SIG-M5 (cell line): Measurements from ENCODE around the gene ACMSD.
"Not testable (repeated sequence)": the region's sequence is repeated elsewhere in the genome, so short reads cannot be mapped to it uniquely, and the experiment has no call there.

ENCODE experiments used
- DNase-seq: peaks from one replicate; lab custom pipeline; 2025; lab: John Stamatoyannopoulos, UW

Gene ACMSD

GRCh38 chr2:134838143-134838620 lies at the start of gene ACMSD:
ACMSD (plus strand) TSS chr2:134838616; CDS start chr2:134838683, 67 bp downstream.
- no peak for DNase-seq

GRCh38 chr2:134790487-134790886 lies 47.9 kb upstream of the ACMSD start:
- DNase-seq, result no peak

GRCh38 chr2:134791616-134792015 lies 46.8 kb upstream of the ACMSD start:
- no peak for DNase-seq

DNA sequence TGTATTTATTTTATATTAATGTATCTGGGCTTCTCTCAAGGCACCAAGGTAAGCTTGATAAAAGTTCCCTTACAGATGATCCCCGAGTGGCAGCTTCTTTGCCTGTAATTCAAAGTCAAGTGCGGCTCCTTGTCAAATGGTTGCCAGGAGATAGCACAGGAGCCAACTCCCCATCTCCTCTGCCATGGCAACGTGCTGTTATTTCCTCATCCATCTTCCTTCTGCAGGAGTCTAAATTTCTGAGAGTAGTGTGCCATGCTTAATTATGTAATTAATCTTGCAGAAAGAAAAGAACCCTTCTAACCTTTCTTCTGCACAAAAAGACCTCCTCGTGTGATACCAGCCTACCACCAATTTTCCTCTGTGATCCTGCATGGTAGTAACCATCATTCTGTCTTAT lies 46.2 kb upstream of the ACMSD start:
- DNase-seq, result no peak

DNA sequence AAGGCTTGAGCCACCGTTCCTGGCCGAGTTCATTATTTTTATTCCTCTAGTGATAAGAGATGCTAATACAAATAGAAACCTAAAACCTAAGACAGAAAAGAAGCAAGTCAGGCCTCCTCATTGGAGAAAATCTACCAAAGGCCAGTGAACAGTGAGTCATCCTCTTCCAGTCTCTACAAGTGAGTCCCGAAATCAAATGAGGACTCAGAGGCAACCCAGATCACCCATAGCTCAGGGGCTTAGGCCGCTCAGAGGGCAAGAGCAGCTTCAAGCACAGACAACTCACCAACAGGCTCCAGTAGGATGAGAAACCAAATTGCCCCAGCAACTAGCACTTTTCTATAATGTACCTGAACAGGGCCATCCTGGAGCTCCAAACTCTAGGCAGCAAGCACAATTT lies 42.7 kb upstream of the ACMSD start:
- DNase-seq, result no peak

- DNase-seq, result no peak
These were observed 42.0 kb upstream of the ACMSD start for GRCh38 chr2:134796373-134796772.

DNA sequence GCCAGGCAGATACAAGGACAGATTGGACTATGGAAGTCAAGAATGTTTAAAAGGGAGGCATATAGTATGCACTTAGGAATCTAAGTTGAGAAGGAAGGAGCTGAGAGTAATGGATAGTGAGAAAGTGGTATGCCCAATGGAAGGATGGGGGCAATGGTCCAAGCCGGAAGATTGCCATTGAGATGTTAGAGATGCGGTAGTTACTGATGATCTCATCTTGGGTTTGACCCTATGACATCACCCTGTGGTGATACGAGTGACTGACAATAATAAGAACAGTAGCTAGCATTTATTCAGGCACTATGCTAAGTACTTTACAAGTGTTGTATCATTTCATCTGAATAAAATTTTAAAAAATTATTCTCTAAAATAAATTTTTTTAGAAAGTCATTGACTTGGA lies 38.5 kb upstream of the ACMSD start:
- no peak for DNase-seq

DNA sequence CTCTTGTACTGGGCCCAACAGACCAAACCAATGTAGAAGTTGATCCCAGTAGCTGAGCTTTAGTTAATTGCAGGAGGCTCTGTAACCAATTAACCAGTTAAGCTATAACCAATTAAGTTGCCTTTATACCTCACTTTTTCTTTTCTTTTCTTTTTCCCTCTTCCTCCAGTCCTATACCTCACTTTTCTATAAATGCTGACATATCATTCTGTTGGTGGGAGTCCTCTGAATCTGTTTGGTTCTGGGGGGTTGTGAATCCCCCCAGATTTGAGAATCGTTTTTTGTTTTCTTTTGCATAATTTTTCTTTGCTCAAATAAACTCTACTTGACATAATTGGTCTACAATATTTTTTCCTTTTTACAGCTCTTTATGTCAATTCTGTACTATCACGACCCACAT lies 38.1 kb upstream of the ACMSD start:
- DNase-seq, result no peak

- not testable (repeated sequence) for DNase-seq
These were observed 34.6 kb upstream of the ACMSD start for GRCh38 chr2:134803609-134804405.

DNA sequence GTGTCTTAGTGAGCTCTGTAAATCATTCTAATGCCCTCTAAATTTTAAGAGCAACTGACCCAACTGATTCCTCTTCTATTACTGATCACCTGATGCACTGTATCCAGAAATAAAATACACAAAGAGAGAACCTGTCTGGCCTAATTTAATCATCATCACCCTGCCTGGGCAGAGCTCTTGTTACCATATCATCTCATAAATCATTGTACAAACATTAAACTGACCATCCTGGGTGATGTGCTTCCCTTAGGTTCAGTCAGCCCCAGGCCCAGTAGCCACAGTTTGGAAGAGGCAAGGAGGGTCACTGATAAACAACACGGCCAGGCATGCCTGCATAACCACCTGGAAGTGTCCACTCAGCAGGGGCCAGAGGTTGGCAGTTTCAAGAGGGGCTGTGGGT lies 22.7 kb upstream of the ACMSD start:
- DNase-seq, result no peak

GRCh38 chr2:134818321-134818720 lies 20.1 kb upstream of the ACMSD start:
- no peak for DNase-seq

DNA sequence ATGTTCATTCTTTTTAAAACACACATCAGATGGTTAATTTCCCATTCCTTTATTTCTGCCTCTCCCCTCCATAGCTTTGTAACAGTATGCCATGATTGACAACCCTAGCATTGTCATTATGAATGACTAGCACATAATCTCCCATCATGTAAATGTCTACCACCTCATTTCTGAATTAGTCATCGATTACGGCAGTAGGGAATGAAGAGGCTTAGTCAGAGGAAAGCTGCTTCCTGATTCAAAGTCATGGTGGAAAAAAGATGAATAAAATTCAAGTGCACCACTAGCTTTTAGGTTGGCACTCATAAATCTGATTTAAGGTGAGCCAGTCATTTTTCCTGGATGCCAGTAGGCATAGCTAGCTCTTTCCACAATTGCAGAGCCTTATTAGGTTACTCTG lies 19.1 kb upstream of the ACMSD start:
- no peak for DNase-seq

- DNase-seq, result no peak
These were observed 15.0 kb upstream of the ACMSD start for GRCh38 chr2:134823431-134823830.

DNA sequence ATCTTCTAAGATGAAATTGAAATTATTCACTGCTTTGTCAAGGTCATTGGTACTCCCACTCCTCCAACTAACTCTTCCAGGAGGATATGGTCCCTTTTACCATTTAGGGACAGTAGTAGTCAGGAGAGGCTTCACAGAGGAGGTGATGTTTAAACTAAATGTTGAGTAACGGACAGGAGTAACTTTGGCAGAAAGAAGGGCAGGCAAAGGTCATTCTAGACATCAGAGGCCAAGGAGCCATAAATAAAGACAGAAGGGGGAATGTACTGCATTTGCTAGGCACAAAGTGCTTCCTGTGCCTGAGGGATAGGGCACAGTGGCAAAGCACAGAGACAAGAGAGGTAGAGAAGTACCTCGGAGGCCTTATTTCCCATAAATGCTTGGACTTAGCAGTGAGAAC lies 14.6 kb upstream of the ACMSD start:
- DNase-seq, result no peak

DNA sequence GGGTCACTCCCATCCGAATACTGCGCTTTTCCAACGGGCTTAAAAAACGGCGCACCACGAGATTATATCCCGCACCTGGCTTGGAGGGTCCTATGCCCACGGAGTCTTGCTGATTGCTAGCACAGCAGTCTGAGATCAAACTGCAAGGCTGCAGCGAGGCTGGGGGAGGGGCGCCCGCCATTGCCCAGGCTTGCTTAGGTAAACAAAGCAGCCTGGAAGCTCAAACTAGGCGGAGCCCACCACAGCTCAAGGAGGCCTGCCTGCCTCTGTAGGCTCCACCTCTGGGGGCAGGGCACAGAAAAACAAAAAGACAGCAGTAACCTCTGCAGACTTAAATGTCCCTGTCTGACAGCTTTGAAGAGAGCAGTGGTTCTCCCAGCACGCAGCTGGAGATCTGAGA lies 12.7 kb upstream of the ACMSD start:
- not testable (repeated sequence) for DNase-seq

DNA sequence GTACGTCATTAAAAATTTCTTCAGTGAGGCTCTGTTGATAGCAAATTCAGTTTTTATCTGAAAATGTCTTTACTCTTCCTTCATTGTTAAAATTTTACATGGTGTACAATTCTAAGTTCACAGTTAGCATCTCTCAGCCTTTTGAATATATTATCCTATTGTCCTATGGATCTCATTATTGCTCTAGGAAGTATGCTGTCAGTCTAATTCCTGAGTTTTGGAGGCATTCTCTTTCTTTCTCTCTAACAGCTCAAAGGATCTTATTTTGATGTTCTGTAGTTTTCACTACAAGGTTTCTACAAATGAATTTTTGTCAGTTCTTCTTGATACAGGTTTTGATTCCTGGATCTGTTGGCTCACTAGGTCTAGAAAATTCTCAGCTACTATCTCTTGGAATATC lies 2.9 kb upstream of the ACMSD start:
- DNase-seq, result no peak

GRCh38 chr2:134836986-134837385 lies 1.4 kb upstream of the ACMSD start:
- DNase-seq, result no peak

DNA sequence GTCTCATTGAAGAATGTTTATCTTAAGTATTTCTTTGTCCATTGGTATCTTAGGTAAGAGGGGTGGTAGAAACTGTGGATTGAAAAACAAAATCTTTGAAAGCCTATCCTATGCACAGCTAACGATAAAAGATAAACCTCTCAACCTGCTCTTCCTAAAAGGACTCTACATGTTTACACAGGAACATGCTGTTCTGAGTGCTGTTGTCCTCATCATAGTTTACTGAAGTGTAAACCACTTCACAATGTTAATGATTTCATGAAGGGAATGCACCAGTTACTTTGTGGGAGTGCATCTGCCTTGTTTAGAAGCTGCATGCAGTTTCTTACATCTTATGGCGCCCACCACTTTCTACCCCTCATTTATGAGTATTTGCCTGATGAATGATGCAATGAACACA lies 1.2 kb downstream of the ACMSD start:
- DNase-seq, result no peak

DNA sequence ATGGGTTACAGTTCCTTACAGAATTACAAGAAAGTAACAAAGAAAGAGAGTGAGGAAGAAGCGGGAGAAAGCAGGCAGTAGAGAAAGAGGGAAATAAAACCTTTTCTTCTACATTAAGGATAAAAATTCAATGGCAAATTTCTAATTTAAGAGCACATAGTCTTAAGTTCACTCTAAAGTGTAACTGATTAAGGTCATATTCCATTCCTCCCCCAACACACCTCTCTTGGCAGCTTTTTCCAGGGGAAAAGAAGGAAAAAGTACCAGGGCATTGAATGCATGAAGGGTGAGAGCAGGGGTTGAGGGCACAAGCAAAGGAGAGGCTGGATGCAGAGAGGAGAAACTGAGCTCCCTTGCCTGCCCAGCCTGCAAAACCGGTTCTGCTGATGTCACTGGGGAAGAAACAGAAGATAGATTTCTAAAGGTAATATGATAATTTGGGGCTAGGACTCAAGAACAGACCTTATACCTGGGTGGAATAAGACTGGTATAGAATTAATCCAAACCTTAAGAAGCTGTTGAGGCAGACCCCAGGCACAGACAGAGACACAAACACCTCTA lies 4.6 kb downstream of the ACMSD start:
- DNase-seq, result no peak

DNA sequence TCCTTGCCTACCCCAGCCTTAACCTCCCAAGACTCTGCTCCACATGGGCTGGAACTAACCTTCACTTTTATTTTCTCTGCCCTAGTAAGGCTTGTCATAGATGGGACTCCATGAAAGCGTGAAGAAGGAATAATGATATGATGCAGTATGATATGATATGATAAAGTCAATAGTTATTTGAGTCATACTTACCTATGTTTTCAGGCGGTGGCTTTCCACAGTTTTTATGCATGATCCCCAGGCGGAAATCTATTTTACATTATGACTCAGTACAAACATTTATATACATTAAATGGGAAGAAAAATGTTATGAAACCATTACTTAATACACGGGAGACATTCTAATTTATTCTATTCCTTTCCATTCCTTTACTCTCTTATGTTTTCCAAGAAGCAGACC lies 5.6 kb downstream of the ACMSD start:
- no peak for DNase-seq

GRCh38 chr2:134845028-134845427 lies 6.6 kb downstream of the ACMSD start:
- DNase-seq, result no peak

GRCh38 chr2:134845719-134846118 lies 7.3 kb downstream of the ACMSD start:
- no peak for DNase-seq

DNA sequence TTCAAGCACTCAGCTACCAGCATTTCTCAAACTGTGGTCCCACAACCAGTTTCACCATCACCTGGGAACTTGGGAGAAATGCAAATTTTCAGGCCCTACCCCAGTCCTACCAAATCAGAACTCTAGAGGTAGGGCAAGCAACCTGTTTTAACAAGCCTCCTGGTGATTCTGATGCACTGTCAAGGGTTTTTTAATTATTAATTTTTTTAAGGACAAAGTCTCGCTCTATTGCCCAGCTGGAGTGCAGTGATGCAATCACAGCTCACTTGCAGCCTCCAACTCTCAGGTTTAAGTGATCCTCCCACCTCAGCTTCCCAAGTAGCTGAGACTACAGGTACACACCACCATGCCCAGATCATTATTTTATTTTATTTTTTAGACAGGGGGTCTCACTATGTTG lies 7.8 kb downstream of the ACMSD start:
- DNase-seq, result no peak

DNA sequence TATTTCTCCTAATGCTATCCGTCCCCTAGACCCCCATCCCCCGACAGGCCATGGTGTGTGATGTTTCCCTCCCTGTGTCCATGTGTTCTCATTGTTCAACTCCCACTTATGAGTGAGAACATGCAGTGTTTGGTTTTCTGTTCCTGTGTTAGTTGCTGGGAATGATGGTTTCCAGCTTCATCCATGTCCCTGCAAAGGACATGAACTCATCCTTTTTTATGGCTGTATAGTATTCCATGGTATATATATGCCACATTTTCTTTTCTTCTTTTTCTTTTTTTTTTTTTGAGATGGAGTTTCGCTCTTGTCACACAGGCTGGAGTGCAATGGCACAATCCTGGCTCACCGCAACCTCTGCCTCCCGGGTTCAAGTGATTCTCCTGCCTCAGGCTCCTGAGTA lies 9.2 kb downstream of the ACMSD start:
- DNase-seq, result not testable (repeated sequence)
